Measurements from ENCODE around the gene ITGA11.

ITGA11 gene

DNA sequence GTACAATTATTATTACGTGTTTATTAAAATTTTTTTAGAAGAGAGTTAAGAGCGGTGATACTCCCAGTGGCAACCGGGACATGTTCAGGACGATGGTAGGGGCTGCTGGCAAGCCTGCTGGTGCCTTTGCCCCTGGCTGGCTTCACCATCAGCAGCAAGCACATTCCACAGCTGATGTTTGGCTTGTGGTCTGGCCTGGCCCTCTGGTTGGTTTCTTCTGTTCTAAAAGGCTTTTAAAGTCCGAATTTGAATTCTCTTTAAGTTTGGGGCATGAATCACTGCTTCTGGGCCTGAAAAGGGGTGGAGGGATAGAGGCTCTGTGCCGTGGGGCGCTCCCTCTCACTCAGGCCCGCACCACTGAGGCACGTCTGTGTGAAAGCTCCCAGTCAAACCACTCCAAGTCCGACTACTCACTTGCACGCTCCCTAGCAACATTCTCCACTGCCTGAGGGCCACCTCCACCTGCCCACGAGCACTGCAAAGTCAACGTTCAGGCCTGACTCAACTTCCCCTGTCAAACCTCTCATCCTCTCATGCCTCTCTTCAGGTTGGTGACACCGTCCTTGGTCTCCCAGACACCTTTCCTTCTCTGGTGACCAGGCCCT lies 10.1 kb downstream of the ITGA11 start:
- no peak overlapping the region for H3K9ac ChIP-seq (ENCODE audit: low read depth, low read length)
- no peak overlapping the region for H3K4me3 ChIP-seq (ENCODE audit: low read depth, low read length)
- H3K27me3 ChIP-seq (ENCODE audit: control insufficient read depth, insufficient read depth, low read length) = peaks cover under 1% of the 10 kb centered on the region
- H3K36me3 ChIP-seq (ENCODE audit: control insufficient read depth, insufficient read depth, low read length) = no peaks in the 10 kb centered on the region
- H3K4me1 ChIP-seq (ENCODE audit: control insufficient read depth, insufficient read depth, low read length) = peaks cover 13% of the 10 kb centered on the region
- no peaks in the 10 kb centered on the region for H3K9me3 ChIP-seq (ENCODE audit: control insufficient read depth, insufficient read depth, low read length)

DNA sequence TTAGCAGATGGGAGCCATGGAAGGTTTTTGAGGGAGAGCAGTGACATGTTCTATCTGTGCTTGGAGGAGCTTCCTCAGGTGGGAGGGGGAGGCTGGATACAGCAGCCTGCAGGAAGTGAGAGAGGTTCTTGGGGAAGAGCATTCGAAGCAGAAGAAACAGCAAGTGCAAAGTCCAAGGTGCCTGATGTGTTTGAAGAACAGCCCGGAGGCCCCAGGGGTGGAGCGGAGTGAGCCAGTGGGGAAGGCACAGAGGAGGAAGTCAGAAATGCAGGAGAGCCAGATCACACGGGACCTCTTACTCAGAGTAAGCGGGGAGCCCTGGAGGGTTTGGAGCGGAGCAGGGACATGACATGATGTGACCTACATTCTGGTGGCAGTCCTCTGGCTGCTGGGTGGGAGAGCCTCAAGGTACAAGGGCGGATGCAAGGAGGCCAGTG lies 10.8 kb downstream of the ITGA11 start:
- Histone ChIP-seq H3K9me3 (ENCODE audit: control insufficient read depth, insufficient read depth, low read length) (no peaks in the 10 kb centered on the region), H3K9ac (ENCODE audit: low read depth, low read length) (no peak overlapping the region), H3K4me1 (ENCODE audit: control insufficient read depth, insufficient read depth, low read length) (peaks cover 13% of the 10 kb centered on the region), H3K4me3 (ENCODE audit: low read depth, low read length) (no peak overlapping the region), H3K36me3 (ENCODE audit: control insufficient read depth, insufficient read depth, low read length) (no peaks in the 10 kb centered on the region), H3K27me3 (ENCODE audit: control insufficient read depth, insufficient read depth, low read length) (no peaks in the 10 kb centered on the region)

DNA sequence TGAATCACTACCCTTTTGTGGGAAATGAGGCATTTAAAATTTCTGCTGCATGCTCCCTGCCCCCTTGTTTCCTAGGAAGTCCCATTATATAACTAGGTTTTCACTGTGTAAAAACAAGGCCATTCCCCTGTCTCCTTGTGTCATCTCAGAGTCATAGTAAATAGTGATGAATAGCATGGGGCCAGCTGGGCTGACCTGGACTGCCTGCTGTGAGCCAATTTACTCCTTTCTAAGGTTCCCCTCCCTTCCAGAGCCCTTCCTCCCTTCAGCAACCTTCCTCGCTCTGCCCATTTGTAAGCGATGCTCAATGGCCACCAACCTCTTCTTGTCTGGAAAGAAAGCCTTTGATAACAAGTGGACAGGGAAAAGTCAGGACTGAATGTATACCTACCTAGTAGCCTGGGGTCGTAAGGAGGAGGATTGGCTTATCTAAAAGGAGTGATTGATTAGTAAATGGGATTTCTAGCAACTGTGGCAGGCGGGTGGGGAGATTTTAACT lies 11.7 kb downstream of the ITGA11 start:
- Histone ChIP-seq H3K9me3 (ENCODE audit: control insufficient read depth, insufficient read depth, low read length) (no peaks in the 10 kb centered on the region), H3K9ac (ENCODE audit: low read depth, low read length) (no peak overlapping the region), H3K4me3 (ENCODE audit: low read depth, low read length) (no peak overlapping the region), H3K4me1 (ENCODE audit: control insufficient read depth, insufficient read depth, low read length) (peaks cover 13% of the 10 kb centered on the region), H3K36me3 (ENCODE audit: control insufficient read depth, insufficient read depth, low read length) (no peaks in the 10 kb centered on the region), H3K27me3 (ENCODE audit: control insufficient read depth, insufficient read depth, low read length) (no peaks in the 10 kb centered on the region)

DNA sequence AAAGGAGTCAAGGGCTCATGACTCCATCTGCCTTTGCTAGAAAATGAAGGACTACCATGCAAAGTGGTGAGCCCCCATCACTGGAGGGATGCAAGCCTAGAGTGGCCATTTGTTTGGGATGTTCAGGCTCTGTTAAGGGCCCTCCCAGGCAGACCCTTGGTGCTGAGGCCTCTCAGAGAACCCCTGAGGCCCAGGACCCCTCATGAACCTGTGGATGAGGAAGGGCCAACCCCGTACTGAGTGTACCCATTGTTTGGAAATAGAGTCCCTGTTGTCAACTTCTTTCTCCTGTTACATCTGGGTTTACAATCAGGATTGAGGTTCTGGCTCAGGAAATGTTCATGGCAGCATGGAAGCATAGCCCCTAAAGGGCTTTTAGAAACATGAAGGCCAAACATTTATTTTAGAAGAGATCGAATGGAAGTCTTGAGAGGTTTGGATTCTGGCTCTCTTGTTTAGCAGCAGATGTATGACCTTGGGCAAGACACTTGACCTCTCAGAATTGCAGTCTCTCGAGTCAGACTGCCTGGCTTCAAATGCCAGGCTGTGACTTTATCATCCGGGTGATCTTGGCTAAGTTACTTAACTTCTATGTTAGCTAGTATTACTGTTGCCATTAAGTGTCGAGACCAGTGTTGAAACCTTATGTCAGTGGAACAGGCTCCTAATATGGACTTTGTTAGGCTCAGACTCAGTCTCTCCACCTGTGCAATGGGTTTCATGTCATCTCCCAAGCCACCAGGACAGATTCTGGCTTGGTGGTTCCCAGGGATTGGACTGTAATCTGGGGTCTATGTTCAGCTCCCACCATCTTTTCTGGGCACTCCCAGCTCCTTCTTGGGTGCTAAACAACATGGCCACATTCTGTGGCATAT lies 12.4 kb downstream of the ITGA11 start:
- Histone ChIP-seq H3K4me1 (ENCODE audit: control insufficient read depth, insufficient read depth, low read length) (peaks cover 13% of the 10 kb centered on the region), H3K4me3 (ENCODE audit: low read depth, low read length) (no peak overlapping the region), H3K9ac (ENCODE audit: low read depth, low read length) (no peak overlapping the region), H3K36me3 (ENCODE audit: control insufficient read depth, insufficient read depth, low read length) (no peaks in the 10 kb centered on the region), H3K9me3 (ENCODE audit: control insufficient read depth, insufficient read depth, low read length) (no peaks in the 10 kb centered on the region), H3K27me3 (ENCODE audit: control insufficient read depth, insufficient read depth, low read length) (no peaks in the 10 kb centered on the region)

DNA sequence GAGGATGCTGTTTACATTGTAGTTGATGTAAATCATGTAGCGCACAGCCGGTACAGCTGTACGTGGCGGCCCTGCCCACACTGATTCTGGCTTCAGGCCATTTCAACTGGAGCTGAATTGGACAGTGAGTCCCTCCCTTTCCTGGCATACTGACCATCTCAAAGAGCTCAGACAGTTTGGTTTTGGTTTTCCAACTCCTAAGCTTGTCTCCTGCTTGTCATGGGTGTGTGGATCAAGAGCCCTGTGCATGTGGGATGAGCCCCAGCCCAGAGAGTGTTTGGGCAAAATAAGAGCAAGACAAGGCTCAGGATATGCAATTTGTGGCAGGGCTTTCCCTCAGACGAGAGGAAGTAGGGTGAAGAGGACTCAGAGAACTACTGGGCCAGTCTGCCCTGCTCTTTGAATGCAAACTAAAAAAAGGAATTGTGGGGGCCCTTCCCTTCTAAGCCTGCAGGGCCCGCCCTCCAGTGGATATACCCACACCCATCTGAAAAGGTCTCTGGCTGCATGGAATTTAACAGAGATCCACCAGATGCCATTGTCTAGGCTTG lies 13.3 kb downstream of the ITGA11 start:
- Histone ChIP-seq H3K27me3 (ENCODE audit: control insufficient read depth, insufficient read depth, low read length) (no peaks in the 10 kb centered on the region), H3K4me3 (ENCODE audit: low read depth, low read length) (no peak overlapping the region), H3K9ac (ENCODE audit: low read depth, low read length) (no peak overlapping the region), H3K36me3 (ENCODE audit: control insufficient read depth, insufficient read depth, low read length) (no peaks in the 10 kb centered on the region), H3K4me1 (ENCODE audit: control insufficient read depth, insufficient read depth, low read length) (peaks cover 13% of the 10 kb centered on the region), H3K9me3 (ENCODE audit: control insufficient read depth, insufficient read depth, low read length) (no peaks in the 10 kb centered on the region)

DNA sequence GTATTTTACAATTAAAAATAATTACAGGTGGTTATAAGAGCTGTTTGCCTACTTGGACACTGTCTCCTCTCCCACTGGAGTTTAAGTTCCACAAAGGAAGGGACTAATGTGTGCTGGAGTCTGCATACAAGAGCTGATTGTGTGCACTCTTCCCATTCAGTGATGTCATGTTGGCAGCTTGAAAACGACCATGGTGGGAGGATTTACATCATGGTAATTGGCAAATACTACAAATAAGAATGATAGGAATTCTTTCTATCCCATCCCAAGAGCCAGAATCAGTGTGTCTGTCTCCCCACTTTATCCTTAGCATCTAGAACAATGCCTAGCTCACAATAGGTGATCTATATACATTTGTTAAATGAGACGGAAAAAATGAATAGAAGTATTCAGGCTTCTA lies 14.1 kb downstream of the ITGA11 start:
- H3K27me3 ChIP-seq (ENCODE audit: control insufficient read depth, insufficient read depth, low read length) = no peaks in the 10 kb centered on the region
- H3K4me1 ChIP-seq (ENCODE audit: control insufficient read depth, insufficient read depth, low read length) = peaks cover 13% of the 10 kb centered on the region
- no peak overlapping the region for H3K4me3 ChIP-seq (ENCODE audit: low read depth, low read length)
- no peaks in the 10 kb centered on the region for H3K9me3 ChIP-seq (ENCODE audit: control insufficient read depth, insufficient read depth, low read length)
- no peaks in the 10 kb centered on the region for H3K36me3 ChIP-seq (ENCODE audit: control insufficient read depth, insufficient read depth, low read length)
- H3K9ac ChIP-seq (ENCODE audit: low read depth, low read length) = no peak overlapping the region

DNA sequence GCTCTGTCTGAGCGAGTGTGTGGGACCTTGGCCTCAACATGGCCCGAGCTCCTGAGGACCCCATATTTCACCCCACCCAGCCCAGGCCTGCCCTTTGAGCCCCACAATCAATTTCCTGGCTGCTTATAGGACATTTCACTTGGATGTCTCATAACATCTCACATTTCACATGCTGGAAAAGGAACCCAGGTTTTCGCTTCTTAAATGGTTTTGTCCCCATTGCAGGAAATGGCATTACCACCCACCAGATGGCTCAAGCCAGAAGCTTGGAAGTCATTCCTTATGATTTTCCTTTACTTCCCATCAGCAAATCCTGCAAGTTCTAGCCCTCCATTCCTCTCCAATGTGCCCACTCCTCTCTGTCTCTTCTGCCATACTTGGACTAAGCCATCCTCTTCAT lies 14.9 kb downstream of the ITGA11 start:
- Histone ChIP-seq H3K27me3 (ENCODE audit: control insufficient read depth, insufficient read depth, low read length) (no peaks in the 10 kb centered on the region), H3K9me3 (ENCODE audit: control insufficient read depth, insufficient read depth, low read length) (no peaks in the 10 kb centered on the region), H3K4me1 (ENCODE audit: control insufficient read depth, insufficient read depth, low read length) (peaks cover 13% of the 10 kb centered on the region), H3K36me3 (ENCODE audit: control insufficient read depth, insufficient read depth, low read length) (no peaks in the 10 kb centered on the region), H3K9ac (ENCODE audit: low read depth, low read length) (no peak overlapping the region), H3K4me3 (ENCODE audit: low read depth, low read length) (no peak overlapping the region)

DNA sequence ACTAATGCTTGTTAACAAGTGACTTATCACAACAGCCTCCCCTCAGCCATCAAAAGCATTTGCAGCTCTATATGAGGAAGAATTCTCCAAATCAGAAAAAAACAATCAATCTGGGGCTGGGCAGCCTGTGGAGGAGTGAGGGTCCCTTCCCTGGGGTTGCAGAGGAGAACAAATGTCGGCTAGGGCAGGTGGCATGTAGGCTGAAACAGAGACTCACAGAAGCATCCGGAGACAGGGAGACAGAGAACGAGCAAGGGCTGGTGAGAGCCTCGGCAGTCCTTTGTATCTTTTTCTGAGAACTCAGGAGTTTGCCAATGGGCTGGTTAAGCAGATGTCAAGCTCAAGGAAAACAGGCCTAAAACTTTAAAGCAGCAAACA lies 15.8 kb downstream of the ITGA11 start:
- no peaks in the 10 kb centered on the region for H3K36me3 ChIP-seq (ENCODE audit: control insufficient read depth, insufficient read depth, low read length)
- no peaks in the 10 kb centered on the region for H3K9me3 ChIP-seq (ENCODE audit: control insufficient read depth, insufficient read depth, low read length)

DNA sequence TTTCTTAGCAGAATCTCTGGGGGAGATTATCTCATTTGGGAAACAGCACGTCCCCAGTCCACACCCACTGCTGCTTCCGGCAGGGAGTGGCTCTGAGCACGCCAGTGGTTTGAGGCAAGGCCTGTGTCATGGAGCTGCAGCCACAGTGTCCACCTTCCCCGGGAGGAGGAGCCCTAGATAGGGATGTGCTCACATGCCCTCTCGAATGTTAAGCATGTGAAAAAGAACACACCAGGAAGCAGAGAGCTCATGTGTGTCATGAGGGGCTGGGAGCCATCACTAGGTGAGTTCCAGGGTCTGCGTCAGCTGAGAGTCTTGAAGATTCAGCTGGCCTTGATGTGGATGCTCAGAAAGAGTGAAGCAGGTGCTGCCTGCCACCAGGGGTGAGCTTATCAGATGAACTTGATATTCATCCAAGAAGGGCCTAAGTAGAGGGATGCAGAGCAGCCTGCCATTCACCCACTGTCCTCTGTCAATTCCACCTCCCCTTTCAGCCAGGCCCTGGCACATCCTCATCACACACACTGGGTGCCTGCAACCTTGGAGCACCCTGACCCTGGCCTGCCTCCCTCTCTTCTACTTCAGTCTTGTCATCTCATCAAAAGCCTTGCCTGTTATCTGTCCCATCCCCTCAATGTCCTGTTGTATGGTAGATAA lies 16.3 kb downstream of the ITGA11 start:
- Histone ChIP-seq H3K4me3 (ENCODE audit: low read depth, low read length) (no peak overlapping the region), H3K9ac (ENCODE audit: low read depth, low read length) (no peak overlapping the region), H3K4me1 (ENCODE audit: control insufficient read depth, insufficient read depth, low read length) (peaks cover 9% of the 10 kb centered on the region), H3K36me3 (ENCODE audit: control insufficient read depth, insufficient read depth, low read length) (no peaks in the 10 kb centered on the region), H3K27me3 (ENCODE audit: control insufficient read depth, insufficient read depth, low read length) (no peaks in the 10 kb centered on the region), H3K9me3 (ENCODE audit: control insufficient read depth, insufficient read depth, low read length) (no peaks in the 10 kb centered on the region)

More for the DNA sequence above, 15.8 kb downstream of the ITGA11 start:
- H3K27me3 ChIP-seq (ENCODE audit: control insufficient read depth, insufficient read depth, low read length) = no peaks in the 10 kb centered on the region
- H3K4me3 ChIP-seq (ENCODE audit: low read depth, low read length) = no peak overlapping the region
- H3K9ac ChIP-seq (ENCODE audit: low read depth, low read length) = no peak overlapping the region
- peaks cover 11% of the 10 kb centered on the region for H3K4me1 ChIP-seq (ENCODE audit: control insufficient read depth, insufficient read depth, low read length)

DNA sequence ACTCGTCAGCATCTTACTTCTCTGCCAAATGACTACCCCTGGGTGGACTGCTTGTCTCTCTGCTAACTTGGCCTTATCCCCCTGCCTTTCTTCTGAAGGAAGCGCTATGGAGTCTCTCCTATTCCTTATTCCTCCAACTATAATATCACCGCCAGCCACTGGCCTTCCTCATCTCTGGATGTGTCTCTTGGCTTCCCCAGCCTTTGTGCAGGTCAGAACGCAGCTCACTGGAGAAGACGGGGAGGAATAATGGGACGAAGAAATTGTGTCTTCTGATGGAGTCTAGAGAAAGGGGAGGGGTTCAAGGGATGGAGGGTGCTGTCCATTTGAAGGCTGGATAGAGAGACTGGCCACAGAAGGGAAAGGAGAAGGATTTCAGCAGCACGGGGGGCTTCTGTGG lies 16.9 kb downstream of the ITGA11 start:
- no peaks in the 10 kb centered on the region for H3K9me3 ChIP-seq (ENCODE audit: control insufficient read depth, insufficient read depth, low read length)
- H3K4me3 ChIP-seq (ENCODE audit: low read depth, low read length) = no peak overlapping the region
- H3K36me3 ChIP-seq (ENCODE audit: control insufficient read depth, insufficient read depth, low read length) = no peaks in the 10 kb centered on the region
- H3K27me3 ChIP-seq (ENCODE audit: control insufficient read depth, insufficient read depth, low read length) = no peaks in the 10 kb centered on the region
- H3K4me1 ChIP-seq (ENCODE audit: control insufficient read depth, insufficient read depth, low read length) = peaks cover 3% of the 10 kb centered on the region
- no peak overlapping the region for H3K9ac ChIP-seq (ENCODE audit: low read depth, low read length)

DNA sequence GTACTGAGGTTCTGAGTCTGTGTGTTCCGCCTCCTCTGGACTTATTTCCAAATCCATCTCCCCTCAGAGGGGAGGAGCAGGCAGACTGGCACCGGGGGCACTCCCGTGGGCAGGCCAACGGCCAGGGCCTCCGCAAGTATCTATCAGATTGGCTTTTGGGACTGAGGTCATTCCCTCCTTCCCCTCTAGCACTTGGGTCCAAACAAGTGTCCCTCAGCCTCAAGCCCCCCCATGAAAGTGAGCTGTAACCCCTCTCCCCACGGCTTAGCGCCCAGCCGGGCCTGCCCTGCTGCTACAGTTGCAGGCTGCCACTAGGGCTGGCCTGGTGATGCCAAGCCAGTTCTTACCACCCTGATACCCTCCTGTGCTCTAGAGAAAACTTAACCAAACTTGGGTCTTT lies 17.4 kb downstream of the ITGA11 start:
- no peaks in the 10 kb centered on the region for H3K36me3 ChIP-seq (ENCODE audit: control insufficient read depth, insufficient read depth, low read length)
- no peaks in the 10 kb centered on the region for H3K4me1 ChIP-seq (ENCODE audit: control insufficient read depth, insufficient read depth, low read length)
- H3K9ac ChIP-seq (ENCODE audit: low read depth, low read length) = no peak overlapping the region
- no peaks in the 10 kb centered on the region for H3K27me3 ChIP-seq (ENCODE audit: control insufficient read depth, insufficient read depth, low read length)
- H3K9me3 ChIP-seq (ENCODE audit: control insufficient read depth, insufficient read depth, low read length) = no peaks in the 10 kb centered on the region
- H3K4me3 ChIP-seq (ENCODE audit: low read depth, low read length) = no peak overlapping the region

Data from iPS-15b (cell line).